Dedifferentiated amniotic fluid mesenchymal stem cell (primary cell): ENCODE data around the gene SHISA7.
A peak's percentile ranks its signal among the peaks of the same experiment; 100 is the strongest.

Experiments used
- DNase-seq: peaks from one replicate; pipeline ENCODE4 v3.0.0-alpha.2; 2016; ENCODE audit errors: extremely low spot score

The SHISA7 gene

GRCh38 chr19:55482156-55482961 lies 39.3 kb upstream of the SHISA7 start:
- no peak for DNase-seq

DNA sequence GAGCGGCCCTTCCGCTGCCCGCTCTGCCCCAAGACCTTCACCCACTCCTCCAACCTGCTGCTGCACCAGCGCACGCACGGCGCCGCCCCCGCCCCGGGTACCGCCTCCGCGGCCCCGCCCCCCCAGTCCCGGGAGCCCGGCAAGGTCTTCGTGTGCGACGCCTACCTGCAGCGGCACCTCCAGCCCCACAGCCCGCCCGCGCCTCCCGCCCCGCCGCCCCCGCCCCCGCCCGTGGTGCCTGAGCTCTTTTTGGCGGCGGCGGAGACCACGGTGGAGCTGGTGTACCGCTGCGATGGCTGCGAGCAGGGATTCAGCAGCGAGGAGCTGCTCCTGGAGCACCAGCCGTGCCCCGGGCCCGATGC lies 38.7 kb upstream of the SHISA7 start:
- DNase-seq: no peak

DNA sequence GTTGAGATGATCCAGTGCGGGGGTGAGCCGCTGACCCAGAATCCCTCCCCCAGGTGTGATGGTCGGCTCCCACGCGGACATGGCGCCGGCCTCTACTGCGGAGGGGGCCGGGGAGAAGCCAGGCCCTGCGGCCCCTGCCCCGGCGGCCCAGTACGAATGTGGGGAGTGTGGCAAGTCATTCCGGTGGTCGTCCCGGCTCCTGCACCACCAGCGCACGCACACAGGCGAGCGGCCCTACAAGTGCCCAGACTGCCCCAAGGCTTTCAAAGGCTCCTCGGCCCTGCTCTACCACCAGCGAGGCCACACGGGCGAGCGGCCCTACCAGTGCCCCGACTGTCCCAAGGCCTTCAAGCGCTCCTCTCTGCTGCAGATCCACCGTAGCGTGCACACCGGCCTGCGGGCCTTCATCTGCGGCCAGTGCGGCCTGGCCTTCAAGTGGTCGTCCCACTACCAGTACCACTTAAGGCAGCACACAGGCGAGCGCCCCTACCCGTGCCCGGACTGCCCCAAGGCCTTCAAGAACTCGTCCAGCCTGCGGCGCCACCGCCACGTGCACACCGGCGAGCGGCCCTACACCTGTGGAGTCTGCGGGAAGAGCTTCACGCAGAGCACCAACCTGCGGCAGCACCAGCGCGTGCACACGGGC lies 38.2 kb upstream of the SHISA7 start:
- DNase-seq: no peak

- DNase-seq: no peak
Measured at GRCh38 chr19:55479451-55480230, 36.5 kb upstream of the SHISA7 start.

DNA sequence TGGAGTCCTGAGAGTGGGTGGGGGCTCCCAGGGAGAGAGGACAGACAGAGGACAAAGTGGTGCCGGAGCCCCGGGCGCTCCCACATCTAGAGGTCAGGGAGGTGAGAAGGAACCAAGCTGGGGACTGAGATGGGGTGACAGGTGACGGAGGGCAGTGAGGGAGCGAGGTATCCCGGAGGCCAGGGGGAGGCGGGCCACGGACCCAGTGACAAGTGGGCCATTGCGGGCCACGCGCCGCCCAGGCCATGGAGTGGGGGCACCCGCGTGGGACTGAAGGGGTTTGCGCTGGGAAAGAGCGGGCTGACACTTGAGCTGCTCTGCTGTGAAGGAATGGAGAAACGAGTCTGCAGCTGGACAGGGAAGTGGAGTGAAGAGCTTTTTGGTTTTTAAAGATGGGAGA lies 35.9 kb upstream of the SHISA7 start:
- no peak for DNase-seq

- no peak for DNase-seq
Measured at GRCh38 chr19:55478364-55478763, 35.3 kb upstream of the SHISA7 start.

- no peak for DNase-seq
Measured at GRCh38 chr19:55477905-55478304, 34.8 kb upstream of the SHISA7 start.

- peak; percentile 96 for DNase-seq
Measured at GRCh38 chr19:55476100-55476775, 33.1 kb upstream of the SHISA7 start, which contains the start of gene ZNF628. Gene ZNF628 (plus strand): TSS chr19:55476617. CDS start chr19:55479911, 3,294 bp downstream.

- DNase-seq: no peak
Measured at GRCh38 chr19:55474269-55475265, 31.5 kb upstream of the SHISA7 start.

- no peak for DNase-seq
Measured at GRCh38 chr19:55473225-55474012, 30.3 kb upstream of the SHISA7 start.

GRCh38 chr19:55472463-55472862 lies 29.4 kb upstream of the SHISA7 start:
- DNase-seq: no peak

DNA sequence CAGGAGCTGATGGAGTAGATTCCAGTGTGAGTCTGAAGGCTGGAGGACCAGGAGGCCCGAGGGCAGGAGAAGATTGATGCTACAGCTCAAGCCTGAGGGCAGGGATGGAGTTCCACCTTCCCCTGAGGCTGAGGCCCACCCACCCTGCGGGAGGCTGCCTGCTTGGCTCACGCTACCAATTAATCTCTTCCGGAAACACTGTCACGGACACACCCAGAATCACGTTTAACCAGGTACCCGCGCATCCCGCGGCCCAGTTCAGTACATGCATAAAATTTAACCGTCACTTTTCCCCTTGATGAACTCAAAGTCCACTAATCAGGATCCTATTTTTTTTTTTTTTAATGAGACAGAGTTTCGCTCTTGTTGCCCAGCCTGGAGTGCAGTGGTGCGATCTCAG lies 28.2 kb upstream of the SHISA7 start:
- no peak for DNase-seq

GRCh38 chr19:55468054-55468393 lies 24.9 kb upstream of the SHISA7 start:
- no peak for DNase-seq

GRCh38 chr19:55467236-55468053 lies 24.3 kb upstream of the SHISA7 start:
- DNase-seq: no peak

DNA sequence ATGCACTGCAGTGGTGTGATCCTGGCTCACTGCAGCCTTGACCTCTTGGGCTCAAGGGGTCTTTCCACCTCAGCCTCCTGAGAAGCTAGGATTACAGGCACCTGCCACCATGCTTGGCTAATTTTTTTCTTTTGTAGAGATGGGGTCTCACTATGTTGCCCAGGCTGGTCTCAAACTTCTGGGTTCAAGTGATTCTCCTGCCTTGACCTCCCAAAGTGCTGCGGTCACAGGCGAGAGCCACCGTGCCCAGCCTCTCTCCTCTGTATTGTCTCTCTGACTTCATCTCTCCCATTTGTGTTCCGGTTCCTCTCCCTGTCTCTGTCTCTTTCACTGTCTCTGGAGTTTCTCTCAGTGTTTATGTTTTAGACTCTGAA lies 23.1 kb upstream of the SHISA7 start:
- DNase-seq: no peak

- DNase-seq: no peak
Measured at GRCh38 chr19:55465460-55466240, 22.6 kb upstream of the SHISA7 start.

DNA sequence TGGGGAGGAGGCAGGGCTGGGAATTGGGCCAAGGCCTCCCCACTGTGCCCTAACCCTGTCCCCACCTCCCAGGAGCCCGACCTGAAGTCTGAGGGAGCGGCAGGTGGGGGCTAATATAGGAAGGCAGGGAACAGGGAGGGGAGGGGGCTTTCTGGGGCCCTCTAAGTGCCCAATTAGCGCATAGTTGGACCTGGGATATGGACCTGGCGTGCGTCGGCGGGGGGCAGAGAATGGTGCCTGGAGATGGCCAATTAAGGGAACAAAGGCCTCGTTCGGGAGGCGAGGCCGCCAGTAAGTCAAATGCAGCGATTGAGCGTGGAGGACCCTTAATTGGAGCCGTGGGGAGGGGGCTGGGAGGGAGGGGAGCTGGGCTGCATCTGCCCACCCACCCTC lies 21.6 kb upstream of the SHISA7 start, which contains the start of gene C19orf85:
C19orf85 (minus strand) TSS at position 90 of the 393 bp plus-strand sequence. CDS start 197 bp downstream, outside the sequence.
- no peak for DNase-seq

GRCh38 chr19:55464039-55464661 lies 21.1 kb upstream of the SHISA7 start:
- DNase-seq: no peak
